Measurements from ENCODE around the gene MOB4.
"Not testable (repeated sequence)": the region's sequence is repeated elsewhere in the genome, so short reads cannot be mapped to it uniquely, and the experiment has no call there.

MOB4 gene

GRCh38 chr2:197576631-197577030 is 60.8 kb downstream of the MOB4 start:
- intact Hi-C loops (cut with DNase I; ENCODE audit: low total_unique reads) = no loop called here
- H3K27ac ChIP-seq = peak overlapping the region in 1 of 2 donors; percentile 11
- no peak for TF ChIP-seq CTCF (IDR thresholded peaks at IDR 0.05)

GRCh38 chr2:197577446-197577845 is 61.6 kb downstream of the MOB4 start:
- Histone ChIP-seq H3K4me3 (no peak overlapping the region), H3K9me3 (peaks cover 0 to 7% (median 0%) of the 10 kb centered on the region in 3 donors), H3K27me3 (no peaks in the 10 kb centered on the region), H3K36me3 (peaks cover 0 to 6% (median 0%) of the 10 kb centered on the region in 3 donors), H3K27ac (no peak overlapping the region), H3K4me1 (peaks cover 0 to 21% (median 3%) of the 10 kb centered on the region in 4 donors)
- no peak for DNase-seq
- intact Hi-C loops (cut with DNase I; ENCODE audit: low total_unique reads) = no loop called here
- no peak for TF ChIP-seq CTCF (IDR thresholded peaks at IDR 0.05)

More at GRCh38 chr2:197576631-197577030, 60.8 kb downstream of the MOB4 start:
- Histone ChIP-seq H3K4me1 (peaks cover 0 to 21% (median 3%) of the 10 kb centered on the region in 4 donors), H3K27me3 (no peaks in the 10 kb centered on the region), H3K4me3 (no peak overlapping the region), H3K9me3 (peaks cover 0 to 7% (median 0%) of the 10 kb centered on the region in 3 donors), H3K36me3 (peaks cover 0 to 6% (median 0%) of the 10 kb centered on the region in 3 donors)
- DNase-seq = peak in 1 of 2 donors; percentile 63

- H3K27ac ChIP-seq; intact Hi-C loops (cut with DNase I; ENCODE audit: low total_unique reads); H3K27me3 ChIP-seq; H3K4me3 ChIP-seq; DNase-seq; H3K36me3 ChIP-seq; H3K9me3 ChIP-seq: not testable (repeated sequence)
- peaks cover 0 to 21% (median 3%) of the 10 kb centered on the region in 4 donors for H3K4me1 ChIP-seq
Observed at GRCh38 chr2:197578294-197578693, 62.4 kb downstream of the MOB4 start.

- H3K4me1 ChIP-seq = peaks cover 0 to 21% (median 3%) of the 10 kb centered on the region in 4 donors
- H3K27ac ChIP-seq; DNase-seq; H3K4me3 ChIP-seq; intact Hi-C loops (cut with DNase I; ENCODE audit: low total_unique reads); H3K27me3 ChIP-seq; H3K9me3 ChIP-seq; H3K36me3 ChIP-seq: not testable (repeated sequence)
Observed at GRCh38 chr2:197580166-197580565, 64.3 kb downstream of the MOB4 start.

- H3K27ac ChIP-seq; H3K27me3 ChIP-seq; H3K4me3 ChIP-seq; H3K9me3 ChIP-seq; H3K4me1 ChIP-seq; intact Hi-C loops (cut with DNase I; ENCODE audit: low total_unique reads); DNase-seq: not testable (repeated sequence)
- H3K36me3 ChIP-seq = peaks cover 0 to 11% (median 0%) of the 10 kb centered on the region in 3 donors
Observed at GRCh38 chr2:197587255-197587654, 71.4 kb downstream of the MOB4 start.

- TF ChIP-seq CTCF (IDR thresholded peaks at IDR 0.05) = no peak
- H3K36me3 ChIP-seq = peaks cover 0 to 11% (median 0%) of the 10 kb centered on the region in 3 donors
- H3K4me1 ChIP-seq = no peaks in the 10 kb centered on the region
- intact Hi-C loops (cut with DNase I; ENCODE audit: low total_unique reads) = no loop called here
- no peak for DNase-seq
- no peaks in the 10 kb centered on the region for H3K27me3 ChIP-seq
- H3K4me3 ChIP-seq = no peak overlapping the region
- H3K27ac ChIP-seq = no peak overlapping the region
- H3K9me3 ChIP-seq = no peaks in the 10 kb centered on the region
Observed at GRCh38 chr2:197591339-197592072, 75.6 kb downstream of the MOB4 start.

GRCh38 chr2:197596766-197597165 is 80.9 kb downstream of the MOB4 start:
- H3K9me3 ChIP-seq = no peaks in the 10 kb centered on the region
- H3K4me3 ChIP-seq = no peak overlapping the region
- TF ChIP-seq CTCF (IDR thresholded peaks at IDR 0.05) = no peak
- H3K4me1 ChIP-seq = no peaks in the 10 kb centered on the region
- no peaks in the 10 kb centered on the region for H3K36me3 ChIP-seq
- intact Hi-C loops (cut with DNase I; ENCODE audit: low total_unique reads) = no loop called here
- no peaks in the 10 kb centered on the region for H3K27me3 ChIP-seq
- no peak overlapping the region for H3K27ac ChIP-seq
- no peak for DNase-seq
